Activated CD8-positive, alpha-beta memory T cell treated with anti-CD3 and anti-CD28 coated beads, Interleukin-2, amount 10 ng/mL, durations not matched to agents 7 days and 5 days (primary cell): ENCODE results near the gene CLEC10A. TPM values are rescaled to one million over a fixed set of nuclear protein-coding genes. Genes with fewer than 3 reads are reported as not detected.

ENCODE experiments used
- ATAC-seq: fragments of 150-1000 bp; cut with Tn5 transposase; one replicate; pipeline ENCODE4 v1.10.0; 2021; ENCODE audit warnings: moderate library complexity
- CTCF ChIA-PET: fragments of 350-600 bp; sonication (Branson Sonifier 250); formaldehyde crosslinking; loops from one replicate; lab custom pipeline; 2021; ENCODE audit warnings: antibody characterized with exemption; lab: Charles Lee
- DNase-seq: peaks from one replicate; pipeline ENCODE4 v3.0.0-alpha.2; 2020
- H3K27ac Mint-ChIP-seq: one replicate; pipeline ENCODE4 v1.8.0; 2021; ENCODE audit warnings: mild to moderate bottlenecking, mixed read lengths
- H3K27me3 Mint-ChIP-seq: one replicate; pipeline ENCODE4 v1.8.0; 2021; ENCODE audit warnings: mixed read lengths
- H3K36me3 Mint-ChIP-seq: one replicate; pipeline ENCODE4 v1.8.0; 2021; ENCODE audit warnings: mild to moderate bottlenecking, mixed read lengths
- H3K4me1 Mint-ChIP-seq: one replicate; pipeline ENCODE4 v1.8.0; 2021; ENCODE audit warnings: mixed read lengths
- H3K4me3 Mint-ChIP-seq: one replicate; pipeline ENCODE4 v1.8.0; 2021; ENCODE audit warnings: mild to moderate bottlenecking, moderate library complexity, mixed read lengths
- H3K9me3 Mint-ChIP-seq: one replicate; pipeline ENCODE4 v1.8.0; 2022; ENCODE audit warnings: low read depth, mixed read lengths
- total RNA-seq, 2 experiments: library from RNA; stranded (reverse); gene quantifications; one replicate each; pipeline ENCODE4 v1.2.3, GENCODE V29; 2021

CLEC10A gene
- total RNA-seq, 2 experiments from 2014 or later = not detected

GRCh38 chr17:7080456-7081041 lies 498 bp upstream of the CLEC10A start:
- no peaks in the 10 kb centered on the region for H3K9me3 Mint-ChIP-seq
- H3K4me1 Mint-ChIP-seq = peaks cover 28% of the 10 kb centered on the region
- H3K27me3 Mint-ChIP-seq = peaks cover 40% of the 10 kb centered on the region
- no peak overlapping the region for H3K4me3 Mint-ChIP-seq
- DNase-seq (no peak), ATAC-seq (no peak)
- CTCF ChIA-PET = interaction anchor here (1.0 to 2.0 kb wide), 4 partner anchors 29 to 170 kb away, joined by 3 to 10 read pairs (median 4); no protein-coding TSS in a partner anchor
- H3K36me3 Mint-ChIP-seq = no peaks in the 10 kb centered on the region
- H3K27ac Mint-ChIP-seq = no peak overlapping the region

GRCh38 chr17:7078711-7079110 lies 1.3 kb downstream of the CLEC10A start:
- H3K4me3 Mint-ChIP-seq = no peak overlapping the region
- no peak overlapping the region for H3K27ac Mint-ChIP-seq
- H3K36me3 Mint-ChIP-seq = no peaks in the 10 kb centered on the region
- no peak for DNase-seq
- H3K27me3 Mint-ChIP-seq = peaks cover 36% of the 10 kb centered on the region
- no peak for ATAC-seq
- H3K4me1 Mint-ChIP-seq = peaks cover 24% of the 10 kb centered on the region
- no peaks in the 10 kb centered on the region for H3K9me3 Mint-ChIP-seq
- CTCF ChIA-PET = interaction anchor here (0.8 to 1.5 kb wide), 2 partner anchors 12 to 55 kb away, joined by 3 read pairs; no protein-coding TSS in a partner anchor

- no peak overlapping the region for H3K4me3 Mint-ChIP-seq
- H3K9me3 Mint-ChIP-seq = no peaks in the 10 kb centered on the region
- peaks cover 33% of the 10 kb centered on the region for H3K27me3 Mint-ChIP-seq
- DNase-seq = no peak
- H3K36me3 Mint-ChIP-seq = no peaks in the 10 kb centered on the region
- CTCF ChIA-PET = interaction anchor here (0.8 to 1.5 kb wide), 2 partner anchors 13 to 55 kb away, joined by 3 read pairs; no protein-coding TSS in a partner anchor
- H3K4me1 Mint-ChIP-seq = peaks cover 19% of the 10 kb centered on the region
- ATAC-seq = no peak
- no peak overlapping the region for H3K27ac Mint-ChIP-seq
These were observed 2.0 kb downstream of the CLEC10A start for GRCh38 chr17:7077911-7078546.

GRCh38 chr17:7074931-7075330 lies 5.1 kb downstream of the CLEC10A start:
- CTCF ChIA-PET = interaction anchor here (0.8 kb wide), 1 partner anchor 59 kb away, joined by 5 read pairs; no protein-coding TSS in a partner anchor
- no peak overlapping the region for H3K27ac Mint-ChIP-seq
- no peak overlapping the region for H3K4me3 Mint-ChIP-seq
- DNase-seq (no peak), ATAC-seq (no peak)
- H3K36me3 Mint-ChIP-seq = no peaks in the 10 kb centered on the region
- no peaks in the 10 kb centered on the region for H3K4me1 Mint-ChIP-seq
- peaks cover 20% of the 10 kb centered on the region for H3K27me3 Mint-ChIP-seq
- H3K9me3 Mint-ChIP-seq = no peaks in the 10 kb centered on the region

GRCh38 chr17:7072406-7072805 lies 7.6 kb downstream of the CLEC10A start:
- no peak for ATAC-seq
- no peak overlapping the region for H3K4me3 Mint-ChIP-seq
- DNase-seq = no peak
- H3K9me3 Mint-ChIP-seq = peaks cover 10% of the 10 kb centered on the region
- peaks cover 22% of the 10 kb centered on the region for H3K27me3 Mint-ChIP-seq
- no peaks in the 10 kb centered on the region for H3K4me1 Mint-ChIP-seq
- no peaks in the 10 kb centered on the region for H3K36me3 Mint-ChIP-seq
- CTCF ChIA-PET = interaction anchor here (0.8 to 1.0 kb wide), 3 partner anchors 10 to 161 kb away, joined by 3 to 6 read pairs (median 4); no protein-coding TSS in a partner anchor
- H3K27ac Mint-ChIP-seq = no peak overlapping the region

GRCh38 chr17:7070712-7071111 lies 9.3 kb downstream of the CLEC10A start:
- no peak overlapping the region for H3K4me3 Mint-ChIP-seq
- peaks cover 20% of the 10 kb centered on the region for H3K27me3 Mint-ChIP-seq
- no peaks in the 10 kb centered on the region for H3K4me1 Mint-ChIP-seq
- H3K9me3 Mint-ChIP-seq = peaks cover 10% of the 10 kb centered on the region
- CTCF ChIA-PET = interaction anchor here (0.6 kb wide), 1 partner anchor 32 kb away, joined by 3 read pairs; no protein-coding TSS in a partner anchor
- ATAC-seq (no peak), DNase-seq (no peak)
- H3K36me3 Mint-ChIP-seq = no peaks in the 10 kb centered on the region
- H3K27ac Mint-ChIP-seq = no peak overlapping the region

GRCh38 chr17:7068268-7068667 lies 11.8 kb downstream of the CLEC10A start:
- ATAC-seq = no peak
- CTCF ChIA-PET = interaction anchor here (1.8 kb wide), 1 partner anchor 16 kb away, joined by 4 read pairs; no protein-coding TSS in a partner anchor
- H3K36me3 Mint-ChIP-seq = no peaks in the 10 kb centered on the region
- H3K4me3 Mint-ChIP-seq = no peak overlapping the region
- DNase-seq = no peak
- H3K27ac Mint-ChIP-seq = no peak overlapping the region
- H3K4me1 Mint-ChIP-seq = no peaks in the 10 kb centered on the region
- peaks cover 15% of the 10 kb centered on the region for H3K27me3 Mint-ChIP-seq
- H3K9me3 Mint-ChIP-seq = peaks cover 10% of the 10 kb centered on the region

- no peak for ATAC-seq
- Mint-ChIP-seq H3K4me1 (no peaks in the 10 kb centered on the region), H3K27me3 (peaks cover 16% of the 10 kb centered on the region)
These were observed 12.9 kb downstream of the CLEC10A start for GRCh38 chr17:7067198-7067597.

GRCh38 chr17:7064261-7064660 lies 15.8 kb downstream of the CLEC10A start:
- Mint-ChIP-seq H3K9me3 (peaks cover 10% of the 10 kb centered on the region), H3K36me3 (no peaks in the 10 kb centered on the region), H3K27ac (no peak overlapping the region), H3K27me3 (peaks cover 11% of the 10 kb centered on the region), H3K4me1 (no peaks in the 10 kb centered on the region), H3K4me3 (no peak overlapping the region)
- DNase-seq (no peak), ATAC-seq (no peak)
- CTCF ChIA-PET = no interaction called here

More at GRCh38 chr17:7067198-7067597, 12.9 kb downstream of the CLEC10A start:
- no peaks in the 10 kb centered on the region for H3K36me3 Mint-ChIP-seq
- CTCF ChIA-PET = interaction anchor here (1.8 kb wide), 1 partner anchor 15 kb away, joined by 4 read pairs; no protein-coding TSS in a partner anchor
- peaks cover 10% of the 10 kb centered on the region for H3K9me3 Mint-ChIP-seq
- DNase-seq = no peak
- no peak overlapping the region for H3K27ac Mint-ChIP-seq
- H3K4me3 Mint-ChIP-seq = no peak overlapping the region

- Mint-ChIP-seq H3K36me3 (no peaks in the 10 kb centered on the region), H3K4me1 (no peaks in the 10 kb centered on the region), H3K9me3 (peaks cover 5% of the 10 kb centered on the region), H3K4me3 (no peak overlapping the region), H3K27ac (no peak overlapping the region), H3K27me3 (peaks cover 11% of the 10 kb centered on the region)
- DNase-seq (no peak), ATAC-seq (no peak)
- CTCF ChIA-PET = interaction anchor here (1.5 kb wide), 1 partner anchor 70 kb away, joined by 5 read pairs; no protein-coding TSS in a partner anchor
These were observed 16.4 kb downstream of the CLEC10A start for GRCh38 chr17:7063518-7064094.

- no peak overlapping the region for H3K27ac Mint-ChIP-seq
These were observed 19.7 kb downstream of the CLEC10A start for GRCh38 chr17:7060165-7060891.

GRCh38 chr17:7058831-7059447 lies 21.1 kb downstream of the CLEC10A start:
- H3K4me3 Mint-ChIP-seq = no peak overlapping the region
- H3K9me3 Mint-ChIP-seq = no peaks in the 10 kb centered on the region
- H3K27ac Mint-ChIP-seq = no peak overlapping the region
- no peak for DNase-seq
- peaks cover 10% of the 10 kb centered on the region for H3K27me3 Mint-ChIP-seq
- no peak for ATAC-seq
- H3K36me3 Mint-ChIP-seq = no peaks in the 10 kb centered on the region
- no peaks in the 10 kb centered on the region for H3K4me1 Mint-ChIP-seq
- CTCF ChIA-PET = interaction anchor here (0.7 to 1.3 kb wide), 3 partner anchors 13 to 74 kb away, joined by 3 read pairs; no protein-coding TSS in a partner anchor

More at GRCh38 chr17:7060165-7060891, 19.7 kb downstream of the CLEC10A start:
- CTCF ChIA-PET = interaction anchor here (1.3 kb wide), 1 partner anchor 72 kb away, joined by 3 read pairs; no protein-coding TSS in a partner anchor
- H3K9me3 Mint-ChIP-seq = no peaks in the 10 kb centered on the region
- ATAC-seq = peak; percentile 16
- no peak overlapping the region for H3K4me3 Mint-ChIP-seq
- peaks cover 10% of the 10 kb centered on the region for H3K27me3 Mint-ChIP-seq
- H3K4me1 Mint-ChIP-seq = no peaks in the 10 kb centered on the region
- no peak for DNase-seq
- H3K36me3 Mint-ChIP-seq = no peaks in the 10 kb centered on the region
